Ectodermal cell (in vitro differentiated cells): ENCODE data around the gene PIR.

ENCODE experiments used
- H3K27ac ChIP-seq: 2 replicates; pipeline ENCODE4 v1.7.0; 2013; ENCODE audit warnings: mild to moderate bottlenecking, low read depth, low read length; ENCODE audit not compliant: insufficient read depth, poor library complexity, severe bottlenecking
- H3K27me3 ChIP-seq: 2 replicates; pipeline ENCODE4 v1.7.0; 2013; ENCODE audit warnings: mild to moderate bottlenecking, low read length; ENCODE audit not compliant: insufficient read depth, control insufficient read depth, poor library complexity, severe bottlenecking
- H3K36me3 ChIP-seq: one replicate; pipeline ENCODE4 v1.7.0; 2013; ENCODE audit warnings: low read length; ENCODE audit not compliant: control insufficient read depth, insufficient read depth
- H3K4me1 ChIP-seq: one replicate; pipeline ENCODE4 v1.7.0; 2013; ENCODE audit warnings: low read length; ENCODE audit not compliant: control insufficient read depth, insufficient read depth
- H3K4me3 ChIP-seq: 2 replicates; pipeline ENCODE4 v1.7.0; 2013; ENCODE audit warnings: low read depth, low read length, control low read depth; ENCODE audit not compliant: insufficient read depth
- H3K9me3 ChIP-seq: 2 replicates; pipeline ENCODE4 v1.7.0; 2013; ENCODE audit warnings: mild to moderate bottlenecking, low read length, moderate library complexity; ENCODE audit not compliant: control insufficient read depth
- WGBS, 2 experiments: methylation state at CpG; one replicate each; pipeline ENCODE4 v1.1.7; 2013; ENCODE audit warnings: missing lambda C conversion rate in 2 of 2; 5-methylcytosine and 5-hydroxymethylcytosine counted together

Gene PIR

DNA sequence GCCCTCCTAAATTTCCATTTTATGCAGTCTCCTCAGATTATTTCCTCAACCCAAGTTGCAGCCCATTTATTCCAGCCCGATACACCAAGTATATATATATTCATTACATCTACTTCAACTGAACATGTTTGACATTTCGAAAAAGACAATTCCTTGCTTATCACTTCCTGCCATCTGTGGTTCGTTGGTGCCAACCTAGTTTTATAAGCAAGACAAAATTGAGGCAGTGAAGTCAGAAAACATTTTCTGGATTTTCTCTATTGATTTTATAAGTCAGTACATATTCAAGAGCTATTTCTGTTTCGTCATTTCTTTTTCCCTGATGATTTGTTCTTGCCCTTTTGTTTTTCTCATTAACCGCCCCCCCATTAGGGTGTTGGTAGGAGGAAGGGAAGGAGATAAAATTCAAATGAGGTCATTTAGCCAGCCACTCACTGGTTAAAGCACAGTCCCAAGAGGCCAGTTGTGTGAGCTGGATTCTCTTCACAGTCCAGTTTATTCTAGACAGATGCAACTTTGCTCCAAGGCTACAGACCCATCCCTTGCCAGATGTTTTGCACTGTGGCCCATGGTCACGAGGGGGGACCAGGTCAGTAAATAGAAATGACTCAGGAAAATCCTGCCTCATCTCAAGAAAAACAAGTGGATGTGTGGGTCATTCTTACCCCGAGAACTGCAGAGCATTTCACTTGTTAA lies 88.6 kb downstream of the PIR start:
- Histone ChIP-seq H3K9me3 (no peaks in the 10 kb centered on the region), H3K4me1 (no peaks in the 10 kb centered on the region), H3K27me3 (no peaks in the 10 kb centered on the region), H3K4me3 (no peak overlapping the region), H3K27ac (no peak overlapping the region), H3K36me3 (no peaks in the 10 kb centered on the region)
- WGBS, 2 experiments: 82 to 89% methylated on average over 3 to 7 of the region's 7 CpGs

DNA sequence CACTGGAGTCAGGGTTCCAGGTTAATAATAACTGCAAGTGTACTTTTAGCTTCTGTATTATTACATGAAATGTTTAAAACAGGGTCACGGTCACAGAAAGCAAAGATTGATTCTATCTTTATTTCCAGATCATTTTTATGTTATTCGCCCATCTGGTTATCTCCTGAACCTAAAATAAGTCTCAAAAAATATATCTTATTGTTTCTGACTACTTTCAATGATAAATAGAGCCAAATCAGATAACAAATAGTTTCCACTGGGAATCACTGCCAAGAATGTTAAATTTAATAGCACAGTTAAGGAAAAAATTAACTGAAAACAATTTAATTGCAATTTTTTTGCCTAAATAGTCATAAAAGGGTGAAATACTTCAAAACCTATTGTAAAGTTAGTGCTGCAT lies 91.8 kb downstream of the PIR start:
- Histone ChIP-seq H3K27ac (no peak overlapping the region), H3K9me3 (no peaks in the 10 kb centered on the region), H3K4me1 (no peaks in the 10 kb centered on the region), H3K27me3 (no peaks in the 10 kb centered on the region), H3K4me3 (no peak overlapping the region), H3K36me3 (no peaks in the 10 kb centered on the region)
- WGBS, 2 experiments: 100% methylated on average over 2 of the region's 2 CpGs; no CpG with 5 or more reads in 1 of the 2 experiments

DNA sequence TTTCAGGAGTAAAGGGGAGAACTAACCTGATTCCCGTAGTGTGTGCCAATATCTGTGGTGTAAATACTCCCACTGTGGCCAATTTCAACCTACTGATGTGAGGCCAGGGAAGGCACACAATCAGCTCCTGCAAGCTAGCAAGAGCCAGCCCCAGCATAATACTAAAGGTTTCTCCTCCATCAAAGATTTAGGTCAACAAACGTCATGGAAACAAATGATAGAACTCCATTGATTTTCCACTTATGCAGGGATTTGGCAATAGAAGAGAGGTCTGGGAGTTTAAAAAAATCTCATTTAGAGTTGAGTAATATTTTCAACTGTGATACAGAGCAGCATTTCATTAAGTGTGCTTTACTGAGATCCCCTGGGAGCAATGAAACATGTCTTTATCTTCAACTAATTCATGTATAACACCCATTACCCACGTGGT lies 93.2 kb downstream of the PIR start:
- Histone ChIP-seq H3K27me3 (no peaks in the 10 kb centered on the region), H3K36me3 (no peaks in the 10 kb centered on the region), H3K4me1 (no peaks in the 10 kb centered on the region), H3K4me3 (no peak overlapping the region), H3K9me3 (no peaks in the 10 kb centered on the region), H3K27ac (no peak overlapping the region)
- 93 to 100% methylated on average over 2 to 3 of the region's 3 CpGs for WGBS, 2 experiments

DNA sequence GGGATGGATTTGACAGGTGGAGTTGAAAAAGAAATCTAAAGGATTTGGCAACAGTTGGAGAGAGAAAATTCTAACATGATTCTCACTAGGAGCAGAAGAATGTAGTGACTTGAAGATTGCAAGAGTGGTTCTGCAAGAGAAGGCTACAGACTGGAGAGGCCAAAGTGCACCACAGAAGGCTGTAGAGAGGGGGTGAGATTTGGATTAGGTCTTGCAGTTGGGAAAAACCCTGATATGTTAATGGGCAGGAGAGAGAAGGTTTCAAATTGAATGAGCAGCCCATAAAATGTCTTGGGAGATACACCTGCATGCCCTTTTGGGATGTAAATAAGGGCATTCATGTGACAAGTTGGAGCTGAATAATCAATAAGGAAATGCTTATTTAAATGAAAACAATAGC lies 94.3 kb downstream of the PIR start:
- Histone ChIP-seq H3K4me3 (no peak overlapping the region), H3K4me1 (no peaks in the 10 kb centered on the region), H3K27me3 (no peaks in the 10 kb centered on the region), H3K27ac (no peak overlapping the region), H3K9me3 (no peaks in the 10 kb centered on the region), H3K36me3 (no peaks in the 10 kb centered on the region)

DNA sequence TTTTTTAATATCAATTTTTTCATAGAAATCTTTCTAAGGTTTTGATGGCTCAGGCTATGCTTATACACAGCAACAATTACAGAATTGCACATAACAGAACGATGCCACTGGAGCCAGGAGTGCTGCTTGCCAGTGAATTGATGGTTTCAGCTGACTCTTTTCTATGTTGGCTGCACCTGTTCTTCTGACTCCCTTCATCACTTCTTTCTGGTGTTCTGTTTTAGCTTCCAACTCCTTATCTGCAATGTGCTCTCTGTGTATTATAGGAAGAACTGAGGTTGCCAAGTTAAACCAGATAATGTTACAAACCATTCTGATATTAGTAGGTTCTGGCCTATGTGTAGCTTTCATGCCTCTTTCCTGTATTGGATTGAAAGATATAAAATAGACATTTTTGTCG lies 97.3 kb downstream of the PIR start:
- Histone ChIP-seq H3K9me3 (no peaks in the 10 kb centered on the region), H3K27me3 (no peaks in the 10 kb centered on the region), H3K4me3 (no peak overlapping the region), H3K27ac (no peak overlapping the region), H3K36me3 (no peaks in the 10 kb centered on the region), H3K4me1 (no peaks in the 10 kb centered on the region)
- WGBS, 2 experiments: 90 to 92% methylated on average over 2 of the region's 2 CpGs

DNA sequence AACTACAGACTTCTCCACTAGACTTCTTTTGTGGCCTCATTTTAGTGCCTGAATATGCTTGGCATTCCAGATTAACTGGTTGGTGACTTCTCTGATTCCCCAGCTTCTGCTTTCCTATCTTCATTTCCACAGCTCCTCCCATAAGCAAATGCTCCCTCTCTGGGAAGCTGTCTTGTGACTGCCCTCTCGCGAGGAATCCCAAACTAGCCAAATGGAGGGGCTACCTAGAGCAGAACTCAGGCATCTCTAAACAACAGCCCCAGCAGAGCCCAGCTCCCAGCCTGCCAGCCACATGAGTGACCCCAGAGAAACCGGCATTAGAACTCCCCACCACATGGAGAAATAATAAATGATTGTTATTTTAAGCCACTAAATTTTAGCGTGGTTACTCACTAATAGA lies 101.3 kb downstream of the PIR start:
- H3K27ac ChIP-seq: no peak overlapping the region
- no peaks in the 10 kb centered on the region for H3K27me3 ChIP-seq
- no peaks in the 10 kb centered on the region for H3K4me1 ChIP-seq
- WGBS, 2 experiments: 50 to 75% methylated on average over 2 to 3 of the region's 4 CpGs
- H3K36me3 ChIP-seq: no peaks in the 10 kb centered on the region
- no peak overlapping the region for H3K4me3 ChIP-seq
- H3K9me3 ChIP-seq: no peaks in the 10 kb centered on the region

DNA sequence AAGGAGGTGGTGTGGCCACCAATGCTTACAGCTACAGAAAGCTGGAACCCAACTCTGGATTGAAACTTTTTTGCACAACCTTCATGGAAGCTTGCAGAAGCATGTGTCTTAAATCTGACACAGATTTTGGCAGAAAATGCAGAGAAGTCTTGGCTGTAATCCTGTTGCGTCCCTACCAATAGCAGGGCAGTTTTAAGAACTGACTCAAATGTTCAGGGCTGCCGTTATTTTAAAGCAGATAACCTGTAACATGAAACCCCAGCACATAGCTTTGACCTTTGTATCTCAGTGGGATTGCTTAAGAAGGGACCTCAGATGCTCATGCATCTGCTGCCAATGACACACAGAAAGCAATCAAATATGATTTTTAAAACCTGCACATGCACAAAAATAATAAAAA lies 108.8 kb downstream of the PIR start, which contains the start of gene VEGFD:
Gene VEGFD (minus strand): TSS at position 110 of the 400 bp plus-strand sequence. CDS start 467 bp downstream, outside the sequence.
- no peaks in the 10 kb centered on the region for H3K4me1 ChIP-seq
- 70 to 84% methylated on average over 2 of the region's 2 CpGs for WGBS, 2 experiments
- no peak within 1 kb of the TSS for H3K4me3 ChIP-seq
- no peaks in the 10 kb centered on the region for H3K27me3 ChIP-seq
- no peak within 1 kb of the TSS for H3K27ac ChIP-seq
- no peaks in the 10 kb centered on the region for H3K36me3 ChIP-seq
- H3K9me3 ChIP-seq: no peaks in the 10 kb centered on the region

DNA sequence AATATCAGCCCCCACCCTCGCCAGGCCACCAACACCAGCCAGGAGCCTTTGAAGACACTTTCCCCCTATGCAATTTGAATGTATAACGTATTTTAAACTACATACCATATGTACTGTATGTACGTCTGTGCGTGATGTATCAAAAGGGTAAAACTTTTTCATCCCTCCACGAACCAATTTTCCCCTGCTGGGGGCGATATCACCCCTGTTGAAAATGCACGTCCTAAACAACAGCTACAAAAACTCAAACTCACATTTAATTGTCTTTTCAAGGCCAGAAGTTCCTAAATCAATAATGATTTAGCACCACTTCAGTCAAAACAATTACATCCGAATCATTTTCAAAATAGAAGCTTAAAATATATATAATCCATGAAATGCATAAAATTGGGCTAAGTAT lies 110.3 kb downstream of the PIR start:
- Histone ChIP-seq H3K4me3 (no peak overlapping the region), H3K9me3 (no peaks in the 10 kb centered on the region), H3K27ac (no peak overlapping the region), H3K27me3 (no peaks in the 10 kb centered on the region), H3K4me1 (no peaks in the 10 kb centered on the region), H3K36me3 (no peaks in the 10 kb centered on the region)
- WGBS, 2 experiments: 76 to 82% methylated on average over 6 to 7 of the region's 8 CpGs

DNA sequence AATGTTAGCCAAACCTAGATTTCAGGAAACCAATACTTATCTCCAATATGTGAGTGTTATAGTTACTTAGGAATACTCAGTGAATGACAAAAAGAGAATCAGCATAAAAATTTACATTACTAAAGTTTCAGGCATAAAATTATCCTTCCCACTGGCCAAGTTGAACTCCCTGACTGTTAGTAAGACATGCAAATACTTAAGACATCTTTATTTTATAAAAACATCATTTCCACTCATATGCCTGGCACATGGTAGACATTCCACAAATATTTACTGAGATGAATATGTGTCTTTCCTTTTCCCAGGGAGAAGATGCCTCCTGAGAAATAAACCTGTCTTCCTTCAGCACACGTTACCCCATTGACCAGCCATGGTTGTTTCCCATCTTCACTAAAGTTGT lies 116.2 kb downstream of the PIR start:
- H3K4me3 ChIP-seq: no peak overlapping the region
- H3K27me3 ChIP-seq: no peaks in the 10 kb centered on the region
- WGBS, 2 experiments: 100% methylated on average over 1 of the region's 1 CpG; no CpG with 5 or more reads in 1 of the 2 experiments
- H3K9me3 ChIP-seq: no peaks in the 10 kb centered on the region
- no peak overlapping the region for H3K27ac ChIP-seq
- H3K4me1 ChIP-seq: no peaks in the 10 kb centered on the region
- no peaks in the 10 kb centered on the region for H3K36me3 ChIP-seq

DNA sequence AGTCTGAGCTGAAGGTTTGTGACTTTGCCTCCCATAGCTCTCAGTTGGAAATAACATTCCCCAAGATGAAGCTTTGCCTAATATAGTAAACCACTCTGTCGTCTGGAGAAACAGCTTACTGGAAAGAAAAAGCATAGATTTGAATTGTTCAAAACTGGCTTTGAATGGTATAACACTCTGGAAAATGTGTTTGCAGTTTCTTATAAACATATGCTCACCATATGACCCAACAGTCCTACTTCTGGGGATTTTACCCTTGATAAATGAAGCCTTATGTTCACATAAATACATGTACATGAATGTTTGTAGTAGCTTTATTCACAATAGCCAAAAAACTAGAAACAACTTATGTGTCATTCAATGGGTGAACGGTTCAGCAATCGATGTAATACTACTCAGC lies 119.2 kb downstream of the PIR start:
- Histone ChIP-seq H3K27ac (no peak overlapping the region), H3K9me3 (no peaks in the 10 kb centered on the region), H3K36me3 (no peaks in the 10 kb centered on the region), H3K4me3 (no peak overlapping the region), H3K27me3 (no peaks in the 10 kb centered on the region), H3K4me1 (no peaks in the 10 kb centered on the region)
- WGBS, 2 experiments: 85% methylated on average over 3 of the region's 3 CpGs; no CpG with 5 or more reads in 1 of the 2 experiments
